SK-N-SH treated with all-trans-retinoic acid at 6 μM for 48 hours (cell line): ENCODE data around the gene CACNA2D4.

Source experiments
- CSDC2 ChIP-seq: fragments of 250-450 bp; sonication (Bioruptor Pico); IDR thresholded peaks from 2 replicates; pipeline ENCODE4 v1.5.0; 2020; ENCODE audit warnings: mild to moderate bottlenecking, moderate library complexity
- SNAI2 ChIP-seq: fragments of 250-450 bp; sonication (Bioruptor Pico); IDR thresholded peaks from 2 replicates; pipeline ENCODE4 v1.5.0; 2020; ENCODE audit warnings: mild to moderate bottlenecking, moderate library complexity
- TCF4 ChIP-seq: fragments of 250-450 bp; sonication (Bioruptor Pico); IDR thresholded peaks from 2 replicates; pipeline ENCODE4 v1.8.0; 2021; ENCODE audit warnings: mild to moderate bottlenecking, moderate library complexity, borderline replicate concordance
- ZC3H10 ChIP-seq: fragments of 250-450 bp; sonication (Bioruptor Pico); IDR thresholded peaks from 2 replicates; pipeline ENCODE4 v1.5.1; 2021; ENCODE audit warnings: mild to moderate bottlenecking, moderate library complexity

DNA sequence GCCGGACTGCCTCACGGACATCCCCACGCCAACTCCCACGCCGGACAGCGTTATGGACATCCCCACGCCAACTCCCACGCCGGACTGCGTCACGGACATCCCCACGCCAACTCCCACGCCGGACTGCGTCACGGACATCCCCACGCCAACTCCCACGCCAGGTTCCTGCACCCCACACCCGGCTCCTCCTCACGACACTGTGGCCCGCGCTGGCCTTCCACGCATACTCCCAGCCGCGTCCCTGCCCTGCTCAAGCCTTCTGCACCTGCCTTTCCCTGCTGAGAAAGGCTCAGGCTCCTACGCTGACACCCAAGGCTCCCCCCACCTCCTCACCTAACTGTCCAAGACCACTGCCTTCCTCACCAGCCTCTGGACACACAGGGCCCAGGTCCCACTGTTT, 9.7 kb downstream of the CACNA2D4 start:
- TF ChIP-seq SNAI2 (CRISPR knock-in tag) (no peak), CSDC2 (CRISPR knock-in tag) (no peak), ZC3H10 (CRISPR knock-in tag) (no peak), TCF4 (no peak)
